AG20443 (cell line): ENCODE measurements around the gene TNFRSF14.
"Not testable (repeated sequence)": the region's sequence is repeated elsewhere in the genome, so short reads cannot be mapped to it uniquely, and the experiment has no call there.

ENCODE experiments used
- DNase-seq: peaks from one replicate; pipeline ENCODE4 v3.0.0; 2012; ENCODE audit warnings: low spot score, mixed read lengths

The TNFRSF14 gene

GRCh38 chr1:2554621-2555387 is 1.4 kb upstream of the TNFRSF14 start:
- no peak for DNase-seq

- DNase-seq: peak; percentile 76
Measured at GRCh38 chr1:2555634-2556276, 416 bp upstream of the TNFRSF14 start.

GRCh38 chr1:2556678-2557481 is 709 bp downstream of the TNFRSF14 start:
- DNase-seq: no peak

GRCh38 chr1:2557482-2558400 is 1.6 kb downstream of the TNFRSF14 start:
- DNase-seq: no peak

- DNase-seq: no peak
Measured at GRCh38 chr1:2558420-2558819, 2.2 kb downstream of the TNFRSF14 start.

- no peak for DNase-seq
Measured at GRCh38 chr1:2558861-2559260, 2.7 kb downstream of the TNFRSF14 start.

GRCh38 chr1:2559509-2560298 is 3.5 kb downstream of the TNFRSF14 start:
- no peak for DNase-seq

- no peak for DNase-seq
Measured at GRCh38 chr1:2560299-2561073, 4.3 kb downstream of the TNFRSF14 start.

GRCh38 chr1:2561446-2561845 is 5.3 kb downstream of the TNFRSF14 start:
- no peak for DNase-seq

GRCh38 chr1:2561898-2562895 is 6.0 kb downstream of the TNFRSF14 start:
- no peak for DNase-seq

- no peak for DNase-seq
Measured at GRCh38 chr1:2563205-2563604, 7.0 kb downstream of the TNFRSF14 start.

GRCh38 chr1:2564006-2564814 is 8.0 kb downstream of the TNFRSF14 start:
- DNase-seq: no peak

- no peak for DNase-seq
Measured at GRCh38 chr1:2564815-2565374, 8.7 kb downstream of the TNFRSF14 start.

- DNase-seq: no peak
Measured at GRCh38 chr1:2566101-2567045, 10.2 kb downstream of the TNFRSF14 start.

GRCh38 chr1:2567083-2567679 is 11.0 kb downstream of the TNFRSF14 start:
- DNase-seq: no peak

GRCh38 chr1:2568187-2568816 is 12.1 kb downstream of the TNFRSF14 start:
- DNase-seq: not testable (repeated sequence)
